Measurements from ENCODE around the gene BCL2L14.

Gene BCL2L14

GRCh38 chr12:12032851-12033797 lies 37.6 kb upstream of the BCL2L14 start (continued):
- no peak for TF ChIP-seq SP7 (tag by site-specific recombination; IDR thresholded peaks at IDR 0.05)
- no peak for TF ChIP-seq ZNF449 (tag by site-specific recombination; IDR thresholded peaks at IDR 0.05)
- TF ChIP-seq IKZF3 (tag by site-specific recombination; IDR thresholded peaks at IDR 0.05), result peak; percentile 85
- TF ChIP-seq ZNF10 (tag by site-specific recombination; IDR thresholded peaks at IDR 0.05), result no peak
- no peak for TF ChIP-seq GLIS2 (tag by site-specific recombination; IDR thresholded peaks at IDR 0.05)
- TF ChIP-seq ZNF302 (tag by site-specific recombination; IDR thresholded peaks at IDR 0.05; ENCODE audit: low read depth), result no peak
- no peak for TF ChIP-seq MZF1 (tag by site-specific recombination; IDR thresholded peaks at IDR 0.05; ENCODE audit: borderline replicate concordance)
- TF ChIP-seq HIC1 (tag by site-specific recombination; IDR thresholded peaks at IDR 0.05), result no peak
- no peak for TF ChIP-seq ZBTB20 (tag by site-specific recombination; IDR thresholded peaks at IDR 0.05)
- no peak for TF ChIP-seq ZNF518A (tag by site-specific recombination; conservative IDR thresholded peaks at IDR 0.05; ENCODE audit: low read depth)
- no peak for TF ChIP-seq ZNF701 (tag by site-specific recombination; IDR thresholded peaks at IDR 0.05)
- TF ChIP-seq SCRT2 (tag by site-specific recombination; IDR thresholded peaks at IDR 0.05), result peak; percentile 66
- no peak for TF ChIP-seq HOXC10 (CRISPR knock-in tag; IDR thresholded peaks at IDR 0.05)
- peak; percentile 54; the same call in 1 of the 2 replicates for TF ChIP-seq ZEB2 (tag by site-specific recombination; IDR thresholded peaks at IDR 0.05)
- peak; percentile 74; the same call in 1 of the 2 replicates for TF ChIP-seq ZNF600 (tag by site-specific recombination; IDR thresholded peaks at IDR 0.05)
- TF ChIP-seq ZNF510 (tag by site-specific recombination; IDR thresholded peaks at IDR 0.05; ENCODE audit: insufficient replicate concordance), result no peak
- no peak for TF ChIP-seq ZSCAN4 (tag by site-specific recombination; IDR thresholded peaks at IDR 0.05)
- TF ChIP-seq ZNF792 (tag by site-specific recombination; IDR thresholded peaks at IDR 0.05), result no peak
- no peak for TF ChIP-seq ZNF133 (tag by site-specific recombination; IDR thresholded peaks at IDR 0.05)
- TF ChIP-seq ZNF837 (tag by site-specific recombination; IDR thresholded peaks at IDR 0.05), result no peak
- no peak for TF ChIP-seq ZNF621 (tag by site-specific recombination; IDR thresholded peaks at IDR 0.05)
- 0 out of 2 replicates have a peak, but pooled peaks have one; percentile 34 for TF ChIP-seq ZNF2 (tag by site-specific recombination; IDR thresholded peaks at IDR 0.05)
- TF ChIP-seq ZNF660 (tag by site-specific recombination; IDR thresholded peaks at IDR 0.05), result peak; percentile 54; the same call in 1 of the 2 replicates
- no peak for TF ChIP-seq TRIM28 (IDR thresholded peaks at IDR 0.05; ENCODE audit: borderline replicate concordance, low read length)
- TF ChIP-seq ZNF776 (tag by site-specific recombination; IDR thresholded peaks at IDR 0.05; ENCODE audit: borderline replicate concordance), result no peak
- no peak for TF ChIP-seq ZBTB7A (tag by site-specific recombination; IDR thresholded peaks at IDR 0.05; ENCODE audit: low read depth)
- no peak for TF ChIP-seq ZNF19 (tag by site-specific recombination; IDR thresholded peaks at IDR 0.05; ENCODE audit: low read depth)
- TF ChIP-seq ZFP37 (tag by site-specific recombination; IDR thresholded peaks at IDR 0.05), result peak; percentile 71
- peak; percentile 71 for TF ChIP-seq CTCF (tag by site-specific recombination; IDR thresholded peaks at IDR 0.05)
